ENCODE results near the gene MED25. TPM values are rescaled to one million over a fixed set of nuclear protein-coding genes. Genes with fewer than 3 reads are reported as not detected.
A peak's percentile ranks its signal among the peaks of the same experiment; 100 is the strongest.

The MED25 gene
- total and polyA plus RNA-seq, 4 donors, result 42.6 to 75.2 (median 48.1) TPM

GRCh38 chr19:49791776-49792445 is 26.2 kb upstream of the MED25 start:
- ATAC-seq (ENCODE audit: insufficient read depth, low FRiP score), result no peak
- H3K9me3 ChIP-seq (ENCODE audit: control insufficient read depth in 4 of 4, insufficient read depth in 3 of 4, low read length in 3 of 4), result no peaks in the 10 kb centered on the region
- peaks cover 13 to 67% (median 48%) of the 10 kb centered on the region in 4 donors for H3K36me3 ChIP-seq (ENCODE audit: control insufficient read depth in 4 of 4, insufficient read depth in 4 of 4, low read length in 4 of 4)
- no peak overlapping the region for H3K4me3 ChIP-seq
- no peaks in the 10 kb centered on the region for H3K4me1 ChIP-seq (ENCODE audit: control insufficient read depth in 5 of 5, insufficient read depth in 5 of 5, low read length in 5 of 5)
- WGBS, 2 donors, result 97% methylated on average over 25 to 26 of the region's 26 CpGs
- no peak for TF ChIP-seq CTCF (IDR thresholded peaks at IDR 0.05; ENCODE audit: control extremely low read depth, extremely low read depth)
- H3K27me3 ChIP-seq (ENCODE audit: control insufficient read depth in 3 of 3, insufficient read depth in 3 of 3, low read length in 2 of 3), result no peaks in the 10 kb centered on the region
- no peak overlapping the region for H3K9ac ChIP-seq (ENCODE audit: insufficient read depth in 1 of 2, low read length in 2 of 2)
- H3K27ac ChIP-seq (ENCODE audit: low read depth in 1 of 2, low read length in 1 of 2), result no peak overlapping the region
- DNase-seq, result no peak

GRCh38 chr19:49792829-49793560 is 25.1 kb upstream of the MED25 start:
- WGBS, 2 donors, result 95 to 96% methylated on average over 21 to 22 of the region's 22 CpGs
- peaks cover 15 to 66% (median 47%) of the 10 kb centered on the region in 4 donors for H3K36me3 ChIP-seq (ENCODE audit: control insufficient read depth in 4 of 4, insufficient read depth in 4 of 4, low read length in 4 of 4)
- no peak overlapping the region for H3K27ac ChIP-seq (ENCODE audit: low read depth in 1 of 2, low read length in 1 of 2)
- no peaks in the 10 kb centered on the region for H3K9me3 ChIP-seq (ENCODE audit: control insufficient read depth in 4 of 4, insufficient read depth in 3 of 4, low read length in 3 of 4)
- H3K4me1 ChIP-seq (ENCODE audit: control insufficient read depth in 5 of 5, insufficient read depth in 5 of 5, low read length in 5 of 5), result no peaks in the 10 kb centered on the region
- H3K27me3 ChIP-seq (ENCODE audit: control insufficient read depth in 3 of 3, insufficient read depth in 3 of 3, low read length in 2 of 3), result no peaks in the 10 kb centered on the region
- H3K9ac ChIP-seq (ENCODE audit: insufficient read depth in 1 of 2, low read length in 2 of 2), result no peak overlapping the region
- TF ChIP-seq CTCF (IDR thresholded peaks at IDR 0.05; ENCODE audit: control extremely low read depth, extremely low read depth), result no peak
- no peak overlapping the region for H3K4me3 ChIP-seq
- ATAC-seq (ENCODE audit: insufficient read depth, low FRiP score) (no peak), DNase-seq (no peak)

GRCh38 chr19:49793561-49793840 is 24.6 kb upstream of the MED25 start:
- Histone ChIP-seq H3K9me3 (ENCODE audit: control insufficient read depth in 4 of 4, insufficient read depth in 3 of 4, low read length in 3 of 4) (no peaks in the 10 kb centered on the region), H3K9ac (ENCODE audit: insufficient read depth in 1 of 2, low read length in 2 of 2) (no peak overlapping the region), H3K27me3 (ENCODE audit: control insufficient read depth in 3 of 3, insufficient read depth in 3 of 3, low read length in 2 of 3) (no peaks in the 10 kb centered on the region), H3K4me3 (no peak overlapping the region), H3K36me3 (ENCODE audit: control insufficient read depth in 4 of 4, insufficient read depth in 4 of 4, low read length in 4 of 4) (peaks cover 15 to 69% (median 44%) of the 10 kb centered on the region in 4 donors), H3K4me1 (ENCODE audit: control insufficient read depth in 5 of 5, insufficient read depth in 5 of 5, low read length in 5 of 5) (no peaks in the 10 kb centered on the region), H3K27ac (ENCODE audit: low read depth in 1 of 2, low read length in 1 of 2) (peak overlapping the region in 1 of 2 donors; percentile 15)
- no peak for TF ChIP-seq CTCF (IDR thresholded peaks at IDR 0.05; ENCODE audit: control extremely low read depth, extremely low read depth)
- ATAC-seq (ENCODE audit: insufficient read depth, low FRiP score), result no peak
- DNase-seq, result no peak
- WGBS, 2 donors, result 93 to 98% methylated on average over 6 of the region's 6 CpGs
